ENCODE measurements around the gene RFX1. TPM values are rescaled to one million over a fixed set of nuclear protein-coding genes. Genes with fewer than 3 reads are reported as not detected.

The RFX1 gene
- total and polyA plus RNA-seq, 8 donors = 0.58 to 27.2 (median 3.3) TPM

DNA sequence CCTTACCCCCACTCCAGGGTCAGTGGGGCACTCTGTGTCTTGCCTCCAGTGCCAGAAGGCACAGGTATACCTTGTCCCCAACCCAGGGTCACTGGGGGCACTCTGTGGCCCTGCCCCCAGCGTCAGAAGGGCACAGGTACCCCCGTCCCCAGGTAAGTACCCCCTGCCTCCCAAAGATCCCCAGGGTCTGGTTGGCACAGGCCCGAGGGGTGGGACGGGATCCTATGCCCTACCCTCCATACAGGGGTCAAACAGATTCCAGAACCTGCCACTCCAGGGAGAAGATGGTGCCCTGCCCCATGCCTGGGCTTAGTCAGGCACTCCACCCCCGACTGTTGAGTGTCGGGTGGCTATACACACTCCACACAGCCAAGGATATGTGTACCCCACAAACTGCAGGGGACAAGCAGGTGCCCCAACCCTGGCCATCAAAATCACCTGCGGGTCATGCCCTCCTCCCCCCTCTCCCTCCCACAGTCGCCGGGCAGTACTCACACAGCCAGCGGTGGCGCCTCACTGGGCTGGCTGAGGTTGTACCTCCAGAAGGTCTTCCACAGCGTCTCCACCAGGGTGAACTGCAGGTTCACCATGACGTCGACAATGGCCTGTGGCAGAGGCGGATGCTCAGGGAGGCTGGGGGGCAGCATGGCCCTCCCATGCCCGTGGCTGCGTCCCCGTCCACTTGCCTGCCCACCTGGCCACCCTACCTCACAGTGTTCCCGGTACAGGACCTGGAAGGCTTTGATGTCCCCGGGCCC, 40.0 kb downstream of the RFX1 start:
- TF ChIP-seq, protein P1, sequence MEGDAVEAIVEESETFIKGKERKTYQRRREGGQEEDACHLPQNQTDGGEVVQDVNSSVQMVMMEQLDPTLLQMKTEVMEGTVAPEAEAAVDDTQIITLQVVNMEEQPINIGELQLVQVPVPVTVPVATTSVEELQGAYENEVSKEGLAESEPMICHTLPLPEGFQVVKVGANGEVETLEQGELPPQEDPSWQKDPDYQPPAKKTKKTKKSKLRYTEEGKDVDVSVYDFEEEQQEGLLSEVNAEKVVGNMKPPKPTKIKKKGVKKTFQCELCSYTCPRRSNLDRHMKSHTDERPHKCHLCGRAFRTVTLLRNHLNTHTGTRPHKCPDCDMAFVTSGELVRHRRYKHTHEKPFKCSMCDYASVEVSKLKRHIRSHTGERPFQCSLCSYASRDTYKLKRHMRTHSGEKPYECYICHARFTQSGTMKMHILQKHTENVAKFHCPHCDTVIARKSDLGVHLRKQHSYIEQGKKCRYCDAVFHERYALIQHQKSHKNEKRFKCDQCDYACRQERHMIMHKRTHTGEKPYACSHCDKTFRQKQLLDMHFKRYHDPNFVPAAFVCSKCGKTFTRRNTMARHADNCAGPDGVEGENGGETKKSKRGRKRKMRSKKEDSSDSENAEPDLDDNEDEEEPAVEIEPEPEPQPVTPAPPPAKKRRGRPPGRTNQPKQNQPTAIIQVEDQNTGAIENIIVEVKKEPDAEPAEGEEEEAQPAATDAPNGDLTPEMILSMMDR (IDR thresholded peaks at IDR 0.05) = no peak
- TF ChIP-seq EP300 (IDR thresholded peaks at IDR 0.05) (no peak), POLR2AphosphoS5 (IDR thresholded peaks at IDR 0.05) (no peak), POLR2A (IDR thresholded peaks at IDR 0.05) (no peak)
- DNase-seq = no peak
- intact Hi-C loops (cut with DNase I; ENCODE audit: low total_unique reads) = no loop called here
- Histone ChIP-seq H3K27me3 (no peaks in the 10 kb centered on the region), H3K4me1 (peaks cover 0 to 11% (median 2%) of the 10 kb centered on the region in 4 donors), H3K36me3 (peaks cover 57 to 100% (median 99%) of the 10 kb centered on the region in 4 donors), H3K27ac (no peak overlapping the region), H3K4me3 (no peak overlapping the region), H3K9me3 (no peaks in the 10 kb centered on the region)
- 88 to 95% (median 93%) methylated on average over 16 to 20 of the region's 20 CpGs for WGBS, 5 donors

DNA sequence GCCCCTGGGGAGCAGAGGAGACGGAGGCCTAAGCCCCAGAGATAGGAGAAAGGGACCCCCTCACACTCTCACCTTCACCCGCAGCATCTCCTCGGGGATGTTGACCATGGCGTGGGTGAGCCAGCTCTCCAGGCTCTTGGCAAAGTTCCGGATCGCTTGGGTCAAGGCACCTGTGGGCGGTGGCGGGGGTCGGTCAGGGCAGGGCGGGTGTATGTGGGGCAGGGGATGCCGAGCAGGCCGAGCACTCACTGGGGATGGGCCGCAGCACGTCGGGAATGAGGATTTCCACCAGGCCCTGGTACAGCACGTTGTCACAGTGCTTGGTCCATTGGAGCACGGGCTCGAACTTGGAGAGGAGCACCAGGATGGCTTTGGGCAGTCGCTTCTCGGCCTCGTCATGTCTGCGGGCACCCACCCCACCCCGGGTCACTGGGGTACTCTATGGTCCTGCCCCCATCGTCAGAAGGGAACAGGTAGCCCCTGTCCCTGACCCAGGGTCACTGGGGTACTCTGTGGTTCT, 40.7 kb downstream of the RFX1 start:
- Histone ChIP-seq H3K4me3 (no peak overlapping the region), H3K4me1 (peaks cover 0 to 11% (median 2%) of the 10 kb centered on the region in 4 donors), H3K9me3 (no peaks in the 10 kb centered on the region), H3K27me3 (no peaks in the 10 kb centered on the region), H3K27ac (no peak overlapping the region), H3K36me3 (peaks cover 64 to 100% (median 99%) of the 10 kb centered on the region in 4 donors)
- no peak for DNase-seq
- intact Hi-C loops (cut with DNase I; ENCODE audit: low total_unique reads) = no loop called here
- 87 to 91% (median 91%) methylated on average over 21 to 24 of the region's 24 CpGs for WGBS, 5 donors
- TF ChIP-seq POLR2AphosphoS5 (IDR thresholded peaks at IDR 0.05) = no peak
- TF ChIP-seq EP300 (IDR thresholded peaks at IDR 0.05) = no peak
- TF ChIP-seq POLR2A (IDR thresholded peaks at IDR 0.05) = no peak
- TF ChIP-seq, protein P1 (IDR thresholded peaks at IDR 0.05) = no peak

DNA sequence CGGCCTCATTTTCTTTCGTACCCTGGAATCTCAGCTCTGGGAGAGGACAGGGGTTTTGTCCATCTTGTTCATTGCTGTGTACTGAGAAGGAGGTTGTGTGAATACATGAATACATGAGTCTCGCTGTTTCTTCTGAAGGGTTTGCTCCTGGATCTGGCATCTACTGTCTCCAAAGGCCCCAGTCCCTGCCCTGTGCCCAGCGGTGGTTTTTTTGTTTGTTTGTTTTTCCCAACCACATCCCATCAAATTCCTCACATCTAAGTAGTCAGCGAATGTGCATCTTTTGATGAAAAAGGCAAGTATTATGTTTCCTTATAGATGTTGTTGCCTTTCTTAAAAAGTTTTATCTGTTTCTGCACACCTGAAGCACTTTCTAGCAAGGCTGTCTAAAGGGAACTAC, 41.3 kb downstream of the RFX1 start:
- H3K27me3 ChIP-seq = no peaks in the 10 kb centered on the region
- no peak overlapping the region for H3K27ac ChIP-seq
- H3K9me3 ChIP-seq = no peaks in the 10 kb centered on the region
- TF ChIP-seq POLR2AphosphoS5 (IDR thresholded peaks at IDR 0.05) (no peak), EP300 (IDR thresholded peaks at IDR 0.05) (no peak), POLR2A (IDR thresholded peaks at IDR 0.05) (no peak)
- TF ChIP-seq, protein P1 (IDR thresholded peaks at IDR 0.05) = no peak
- DNase-seq = no peak
- intact Hi-C loops (cut with DNase I; ENCODE audit: low total_unique reads) = no loop called here
- 81 to 88% (median 86%) methylated on average over 5 of the region's 5 CpGs for WGBS, 5 donors
- H3K4me3 ChIP-seq = no peak overlapping the region
- H3K4me1 ChIP-seq = peaks cover 0 to 11% (median 2%) of the 10 kb centered on the region in 4 donors
- peaks cover 67 to 100% (median 99%) of the 10 kb centered on the region in 4 donors for H3K36me3 ChIP-seq

DNA sequence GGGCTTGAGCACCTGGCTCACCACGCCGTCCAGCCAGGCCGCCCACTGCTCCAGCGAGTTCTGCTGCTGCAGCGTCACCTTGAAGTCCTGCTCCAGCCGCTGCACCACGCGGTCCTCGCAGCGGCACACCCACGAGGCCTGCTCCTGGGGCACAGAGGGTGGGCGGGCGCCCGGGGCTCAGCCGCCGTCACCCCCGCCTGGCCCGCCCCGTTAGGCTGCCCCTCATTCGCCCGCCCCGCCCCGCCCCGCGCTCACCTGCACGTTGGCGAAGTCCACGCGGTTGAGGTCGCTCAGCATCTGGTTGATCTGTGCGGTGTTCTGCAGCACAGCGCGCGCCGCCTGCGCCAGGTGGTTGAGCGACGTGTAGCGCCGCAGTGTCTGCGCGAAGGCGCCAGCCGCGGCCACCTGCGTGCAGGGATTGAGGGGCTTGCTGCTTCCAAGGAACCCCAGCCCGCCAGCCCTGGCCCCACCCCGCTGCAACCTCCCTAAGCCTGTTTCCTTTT, 42.5 kb downstream of the RFX1 start:
- no peak overlapping the region for H3K27ac ChIP-seq
- no peaks in the 10 kb centered on the region for H3K9me3 ChIP-seq
- 89 to 93% (median 91%) methylated on average over 19 to 48 of the region's 48 CpGs for WGBS, 5 donors
- DNase-seq = no peak
- no peaks in the 10 kb centered on the region for H3K27me3 ChIP-seq
- intact Hi-C loops (cut with DNase I; ENCODE audit: low total_unique reads) = no loop called here
- peaks cover 67 to 100% (median 99%) of the 10 kb centered on the region in 4 donors for H3K36me3 ChIP-seq
- H3K4me3 ChIP-seq = no peak overlapping the region
- peaks cover 0 to 11% (median 2%) of the 10 kb centered on the region in 4 donors for H3K4me1 ChIP-seq
- TF ChIP-seq POLR2AphosphoS5 (IDR thresholded peaks at IDR 0.05) = no peak
